K562 (cell line): ENCODE measurements around the gene UBXN2A.

Experiments used
- CREM ChIP-seq: IDR thresholded peaks from 2 replicates; pipeline ENCODE4 v1.6.1; 2014; ENCODE audit warnings: antibody characterized with exemption, low read depth
- E2F1 ChIP-seq: sonication (generic); formaldehyde crosslinking; IDR thresholded peaks from 2 replicates; pipeline ENCODE4 v1.8.1; 2023; ENCODE audit warnings: mild to moderate bottlenecking, missing genetic modification reagents, moderate library complexity
- E4F1 ChIP-seq: fragments of 250-450 bp; sonication (Bioruptor Pico); IDR thresholded peaks from 2 replicates; pipeline ENCODE4 v1.5.0; 2021; ENCODE audit warnings: mild to moderate bottlenecking, borderline replicate concordance
- FOS ChIP-seq: IDR thresholded peaks from 3 replicates; pipeline ENCODE4 v1.6.1; 2011; ENCODE audit not compliant: insufficient read length; ENCODE audit errors: extremely low read depth
- HNRNPL ChIP-seq: fragments of 200-400 bp; formaldehyde crosslinking; IDR thresholded peaks from 2 replicates; pipeline ENCODE4 v1.6.1; 2017; ENCODE audit warnings: low read depth, mild to moderate bottlenecking, low read length
- PKNOX1 ChIP-seq: fragments of 450-650 bp; IDR thresholded peaks from 2 replicates; pipeline ENCODE4 v1.6.1; 2016
- SMC3 ChIP-seq: conservative IDR thresholded peaks from 2 replicates; pipeline ENCODE4 v1.6.1; 2011; ENCODE audit warnings: low read depth, low read length, improper control_type of control experiment; ENCODE audit not compliant: insufficient read depth
- TF ChIP-seq, protein P1 (sequence below), 3 experiments: IDR thresholded peaks in 2 of 3; conservative IDR thresholded peaks in 1 of 3; 2 replicates each; pipeline ENCODE4 v1.5.1; 2011 to 2012; ENCODE audit warnings: low read length in 3 of 3, mild to moderate bottlenecking in 3 of 3, control low read depth in 2 of 3, improper control_type of control experiment in 1 of 3, inconsistent platforms in 1 of 3, low read depth in 1 of 3, mixed read lengths in 1 of 3, moderate library complexity in 1 of 3; ENCODE audit not compliant: insufficient read depth in 2 of 3
- TF ChIP-seq, protein P2 (sequence below): fragments of 150-350 bp; IDR thresholded peaks from 2 replicates; pipeline ENCODE4 v1.6.1; 2014; ENCODE audit warnings: low read depth, mild to moderate bottlenecking, low read length, borderline replicate concordance

DNA sequence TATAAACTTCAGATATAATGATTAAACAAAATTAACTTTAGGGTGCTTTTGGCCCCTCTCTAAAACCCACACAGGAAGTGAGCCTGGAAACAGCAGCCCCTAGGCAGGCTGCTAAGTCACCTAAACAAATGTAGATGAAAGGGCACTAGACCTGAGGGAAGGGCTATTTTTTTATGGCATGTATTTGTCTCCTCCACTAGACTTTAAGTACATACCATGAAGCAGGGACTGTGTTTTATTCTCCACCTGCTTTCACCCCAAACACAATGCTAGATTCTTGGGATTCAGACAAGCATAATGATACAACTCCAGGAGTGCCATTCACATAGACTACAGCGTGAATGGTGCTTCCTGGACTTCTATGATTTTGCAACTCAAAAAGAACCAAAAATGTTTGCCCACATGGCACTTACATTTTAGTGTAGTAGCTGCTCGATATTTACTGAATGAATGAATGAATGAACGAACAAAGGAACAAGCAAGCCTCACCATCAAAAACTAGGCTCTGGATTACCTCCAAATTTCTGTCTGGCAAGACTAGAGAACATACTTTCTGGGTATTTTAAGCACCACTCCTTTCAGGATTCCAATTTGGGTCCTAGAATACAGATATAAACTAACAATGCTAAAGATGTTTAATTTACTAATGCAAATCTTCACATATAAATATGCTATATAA lies 23.4 kb upstream of the UBXN2A start:
- TF ChIP-seq CREM, result no peak
- TF ChIP-seq, protein P1, sequence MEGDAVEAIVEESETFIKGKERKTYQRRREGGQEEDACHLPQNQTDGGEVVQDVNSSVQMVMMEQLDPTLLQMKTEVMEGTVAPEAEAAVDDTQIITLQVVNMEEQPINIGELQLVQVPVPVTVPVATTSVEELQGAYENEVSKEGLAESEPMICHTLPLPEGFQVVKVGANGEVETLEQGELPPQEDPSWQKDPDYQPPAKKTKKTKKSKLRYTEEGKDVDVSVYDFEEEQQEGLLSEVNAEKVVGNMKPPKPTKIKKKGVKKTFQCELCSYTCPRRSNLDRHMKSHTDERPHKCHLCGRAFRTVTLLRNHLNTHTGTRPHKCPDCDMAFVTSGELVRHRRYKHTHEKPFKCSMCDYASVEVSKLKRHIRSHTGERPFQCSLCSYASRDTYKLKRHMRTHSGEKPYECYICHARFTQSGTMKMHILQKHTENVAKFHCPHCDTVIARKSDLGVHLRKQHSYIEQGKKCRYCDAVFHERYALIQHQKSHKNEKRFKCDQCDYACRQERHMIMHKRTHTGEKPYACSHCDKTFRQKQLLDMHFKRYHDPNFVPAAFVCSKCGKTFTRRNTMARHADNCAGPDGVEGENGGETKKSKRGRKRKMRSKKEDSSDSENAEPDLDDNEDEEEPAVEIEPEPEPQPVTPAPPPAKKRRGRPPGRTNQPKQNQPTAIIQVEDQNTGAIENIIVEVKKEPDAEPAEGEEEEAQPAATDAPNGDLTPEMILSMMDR (IDR thresholded peaks at IDR 0.05 in 2 of 3, conservative IDR thresholded peaks at IDR 0.05 in 1 of 3; ENCODE audit: insufficient read depth in 2 of 3, low read depth in 1 of 3, low read length in 3 of 3), result no peak
- no peak for TF ChIP-seq SMC3
- no peak for TF ChIP-seq FOS
- TF ChIP-seq E4F1, result no peak
- no peak for TF ChIP-seq E2F1 (CRISPR knock-in tag)
- TF ChIP-seq, protein P2, sequence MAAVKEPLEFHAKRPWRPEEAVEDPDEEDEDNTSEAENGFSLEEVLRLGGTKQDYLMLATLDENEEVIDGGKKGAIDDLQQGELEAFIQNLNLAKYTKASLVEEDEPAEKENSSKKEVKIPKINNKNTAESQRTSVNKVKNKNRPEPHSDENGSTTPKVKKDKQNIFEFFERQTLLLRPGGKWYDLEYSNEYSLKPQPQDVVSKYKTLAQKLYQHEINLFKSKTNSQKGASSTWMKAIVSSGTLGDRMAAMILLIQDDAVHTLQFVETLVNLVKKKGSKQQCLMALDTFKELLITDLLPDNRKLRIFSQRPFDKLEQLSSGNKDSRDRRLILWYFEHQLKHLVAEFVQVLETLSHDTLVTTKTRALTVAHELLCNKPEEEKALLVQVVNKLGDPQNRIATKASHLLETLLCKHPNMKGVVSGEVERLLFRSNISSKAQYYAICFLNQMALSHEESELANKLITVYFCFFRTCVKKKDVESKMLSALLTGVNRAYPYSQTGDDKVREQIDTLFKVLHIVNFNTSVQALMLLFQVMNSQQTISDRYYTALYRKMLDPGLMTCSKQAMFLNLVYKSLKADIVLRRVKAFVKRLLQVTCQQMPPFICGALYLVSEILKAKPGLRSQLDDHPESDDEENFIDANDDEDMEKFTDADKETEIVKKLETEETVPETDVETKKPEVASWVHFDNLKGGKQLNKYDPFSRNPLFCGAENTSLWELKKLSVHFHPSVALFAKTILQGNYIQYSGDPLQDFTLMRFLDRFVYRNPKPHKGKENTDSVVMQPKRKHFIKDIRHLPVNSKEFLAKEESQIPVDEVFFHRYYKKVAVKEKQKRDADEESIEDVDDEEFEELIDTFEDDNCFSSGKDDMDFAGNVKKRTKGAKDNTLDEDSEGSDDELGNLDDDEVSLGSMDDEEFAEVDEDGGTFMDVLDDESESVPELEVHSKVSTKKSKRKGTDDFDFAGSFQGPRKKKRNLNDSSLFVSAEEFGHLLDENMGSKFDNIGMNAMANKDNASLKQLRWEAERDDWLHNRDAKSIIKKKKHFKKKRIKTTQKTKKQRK, result no peak
- TF ChIP-seq PKNOX1, result no peak
- no peak for TF ChIP-seq HNRNPL
